C4-2B (cell line): ENCODE results near the gene RNF13.

Experiments used
- H3K27ac ChIP-seq: fragments of 450-650 bp; 2 replicates; pipeline ENCODE4 v1.5.1; 2017
- ZFX ChIP-seq: fragments of 450-650 bp; IDR thresholded peaks from 2 replicates; pipeline ENCODE4 v1.6.1; 2017
- TF ChIP-seq, protein P1 (sequence below): fragments of 450-650 bp; conservative IDR thresholded peaks from 2 replicates; pipeline ENCODE4 v1.5.1; 2017; ENCODE audit warnings: mild to moderate bottlenecking

The RNF13 gene

DNA sequence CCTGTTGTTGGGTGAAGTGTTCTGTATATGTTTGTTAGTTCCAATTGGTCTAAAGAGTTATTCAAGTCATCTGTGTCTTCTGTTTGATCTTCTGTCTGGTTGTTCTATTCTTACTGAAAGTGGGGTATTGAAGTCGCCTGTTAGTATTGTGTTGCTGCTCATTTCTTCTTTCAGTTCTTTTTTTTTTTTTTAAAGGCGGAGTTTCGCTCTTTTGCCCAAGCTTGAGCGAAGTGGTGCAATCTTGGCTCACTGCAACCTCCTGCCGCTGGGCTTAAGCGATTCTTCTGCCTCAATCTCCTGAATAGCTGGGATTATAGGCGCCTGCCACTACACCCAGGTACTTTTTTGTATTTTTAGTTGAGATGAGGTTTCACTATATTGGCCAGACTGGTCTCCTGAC is 134.2 kb downstream of the RNF13 start:
- TF ChIP-seq, protein P1, sequence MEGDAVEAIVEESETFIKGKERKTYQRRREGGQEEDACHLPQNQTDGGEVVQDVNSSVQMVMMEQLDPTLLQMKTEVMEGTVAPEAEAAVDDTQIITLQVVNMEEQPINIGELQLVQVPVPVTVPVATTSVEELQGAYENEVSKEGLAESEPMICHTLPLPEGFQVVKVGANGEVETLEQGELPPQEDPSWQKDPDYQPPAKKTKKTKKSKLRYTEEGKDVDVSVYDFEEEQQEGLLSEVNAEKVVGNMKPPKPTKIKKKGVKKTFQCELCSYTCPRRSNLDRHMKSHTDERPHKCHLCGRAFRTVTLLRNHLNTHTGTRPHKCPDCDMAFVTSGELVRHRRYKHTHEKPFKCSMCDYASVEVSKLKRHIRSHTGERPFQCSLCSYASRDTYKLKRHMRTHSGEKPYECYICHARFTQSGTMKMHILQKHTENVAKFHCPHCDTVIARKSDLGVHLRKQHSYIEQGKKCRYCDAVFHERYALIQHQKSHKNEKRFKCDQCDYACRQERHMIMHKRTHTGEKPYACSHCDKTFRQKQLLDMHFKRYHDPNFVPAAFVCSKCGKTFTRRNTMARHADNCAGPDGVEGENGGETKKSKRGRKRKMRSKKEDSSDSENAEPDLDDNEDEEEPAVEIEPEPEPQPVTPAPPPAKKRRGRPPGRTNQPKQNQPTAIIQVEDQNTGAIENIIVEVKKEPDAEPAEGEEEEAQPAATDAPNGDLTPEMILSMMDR = no peak
- TF ChIP-seq ZFX = no peak
- H3K27ac ChIP-seq = no peak overlapping the region

DNA sequence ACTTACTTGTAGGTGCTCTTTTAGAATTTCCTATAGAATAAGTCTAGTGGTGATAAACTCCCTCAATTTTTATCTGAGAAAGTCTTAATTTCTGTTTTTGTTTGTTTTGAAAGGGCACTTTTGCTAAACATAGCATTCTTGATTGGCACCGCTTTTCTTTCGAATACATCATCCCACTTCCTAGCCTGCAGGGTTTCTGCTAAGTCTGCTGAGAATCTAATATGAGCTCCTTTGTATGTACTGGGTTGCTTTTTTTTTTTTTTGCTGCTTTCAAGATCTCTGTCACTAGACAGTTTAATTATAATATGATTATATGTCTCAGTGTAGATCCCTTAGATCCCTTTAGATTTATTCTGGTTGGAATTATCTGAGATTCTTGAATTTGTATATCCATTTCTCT is 136.2 kb downstream of the RNF13 start:
- TF ChIP-seq ZFX = no peak
- TF ChIP-seq, protein P1 = no peak
- no peak overlapping the region for H3K27ac ChIP-seq

DNA sequence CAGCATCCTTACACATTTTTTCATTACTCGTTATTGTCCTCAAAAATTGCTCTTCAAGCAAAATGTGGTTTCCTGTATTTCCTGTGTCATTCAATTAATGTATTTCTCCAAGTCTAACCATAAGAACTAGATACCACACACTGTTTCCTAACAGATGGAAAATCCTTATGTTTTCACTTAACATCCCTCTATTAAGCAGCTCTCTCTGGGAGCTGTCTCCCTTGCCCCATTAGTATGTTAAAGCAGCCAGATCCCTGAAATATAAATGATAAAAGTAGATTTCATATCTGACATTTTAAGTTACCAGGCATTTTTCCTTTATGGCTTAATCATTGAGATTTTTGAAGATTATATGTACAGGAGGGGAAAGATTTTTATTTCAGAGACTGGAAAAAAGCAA is 141.8 kb downstream of the RNF13 start:
- TF ChIP-seq, protein P1 = no peak
- TF ChIP-seq ZFX = no peak
- H3K27ac ChIP-seq = no peak overlapping the region

DNA sequence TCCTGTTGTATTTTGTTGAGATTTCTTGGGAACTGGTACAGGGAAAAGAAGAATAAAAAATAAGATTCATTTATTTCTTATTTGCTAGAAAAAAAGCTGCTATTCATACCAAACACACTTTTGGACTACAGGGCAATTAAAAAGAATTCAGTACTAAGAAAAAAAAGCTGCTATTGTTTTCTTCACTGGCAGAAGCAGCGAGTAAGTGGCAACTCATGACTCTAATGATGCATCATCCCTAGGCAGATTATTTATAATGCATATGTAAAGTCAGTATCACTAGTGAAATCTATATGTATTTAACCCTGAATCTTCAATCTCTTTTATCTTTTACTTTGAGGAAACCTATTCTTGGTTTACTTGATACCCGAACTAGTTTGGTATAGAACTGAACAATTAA is 142.4 kb downstream of the RNF13 start:
- H3K27ac ChIP-seq = no peak overlapping the region
- TF ChIP-seq, protein P1 = no peak
- no peak for TF ChIP-seq ZFX

DNA sequence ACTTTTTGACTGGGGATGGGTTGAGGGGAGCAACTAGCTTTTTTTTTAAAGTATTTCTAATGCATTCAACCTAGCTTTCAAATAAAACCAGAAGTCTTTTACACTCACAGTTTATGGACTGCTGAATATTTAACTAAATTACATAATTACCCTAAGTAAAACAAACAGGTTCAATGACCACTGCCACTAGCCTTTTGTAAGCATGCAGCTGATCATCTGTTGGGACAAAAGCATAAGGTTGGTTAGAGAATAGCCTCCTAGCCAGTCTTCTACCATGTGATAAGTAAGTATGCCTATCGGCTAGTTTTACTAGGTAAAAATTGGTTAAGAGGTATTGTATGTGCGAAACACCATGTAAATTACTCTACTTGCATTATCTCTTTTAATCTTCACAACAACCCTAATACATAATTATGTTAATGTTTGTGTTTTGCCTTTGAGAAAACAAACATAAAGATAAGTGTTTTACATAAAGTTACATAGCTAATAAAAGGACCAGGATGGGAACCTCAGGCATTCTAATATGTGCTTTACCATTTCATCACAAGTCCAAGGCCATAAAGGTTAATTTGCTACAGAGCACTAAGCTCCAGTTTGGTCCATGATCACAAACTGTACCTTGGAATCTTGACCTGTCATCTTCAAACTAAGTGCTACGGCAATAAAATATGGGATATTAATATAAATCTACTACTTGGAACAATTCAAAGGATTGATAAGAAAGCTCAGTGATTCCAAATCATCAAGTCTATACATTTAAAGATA is 144.5 kb downstream of the RNF13 start:
- TF ChIP-seq, protein P1 = no peak
- TF ChIP-seq ZFX = no peak
- no peak overlapping the region for H3K27ac ChIP-seq

DNA sequence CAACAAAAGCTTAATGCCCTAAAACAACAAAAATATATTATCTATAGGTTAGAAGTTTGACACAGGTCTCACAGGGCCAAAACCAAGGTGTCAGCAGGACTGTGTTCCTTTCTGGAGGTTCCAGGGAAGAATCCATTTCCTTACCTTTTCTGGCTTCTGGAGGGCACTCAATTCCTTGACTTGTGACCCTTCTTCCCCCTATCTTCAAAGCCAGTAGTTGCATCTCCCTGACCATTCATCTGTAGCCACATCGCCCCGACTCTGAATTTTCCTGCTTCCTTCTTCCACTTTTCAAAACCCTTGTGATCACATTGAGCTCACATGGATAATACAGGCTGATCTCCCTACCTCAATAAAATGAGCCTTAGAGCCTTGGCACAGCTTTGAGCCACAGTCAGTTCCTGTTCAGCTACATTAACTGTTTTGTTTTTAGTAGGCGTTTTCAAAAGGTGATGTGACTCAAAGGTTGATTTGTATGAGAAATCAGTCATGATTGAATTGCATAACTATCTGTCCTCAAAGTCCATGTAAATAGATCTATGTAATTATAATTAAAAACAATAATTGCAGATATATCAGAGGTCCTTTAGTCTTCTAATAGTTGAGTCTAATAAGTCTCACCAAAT is 145.3 kb downstream of the RNF13 start:
- no peak overlapping the region for H3K27ac ChIP-seq
- no peak for TF ChIP-seq ZFX
- TF ChIP-seq, protein P1 = no peak

DNA sequence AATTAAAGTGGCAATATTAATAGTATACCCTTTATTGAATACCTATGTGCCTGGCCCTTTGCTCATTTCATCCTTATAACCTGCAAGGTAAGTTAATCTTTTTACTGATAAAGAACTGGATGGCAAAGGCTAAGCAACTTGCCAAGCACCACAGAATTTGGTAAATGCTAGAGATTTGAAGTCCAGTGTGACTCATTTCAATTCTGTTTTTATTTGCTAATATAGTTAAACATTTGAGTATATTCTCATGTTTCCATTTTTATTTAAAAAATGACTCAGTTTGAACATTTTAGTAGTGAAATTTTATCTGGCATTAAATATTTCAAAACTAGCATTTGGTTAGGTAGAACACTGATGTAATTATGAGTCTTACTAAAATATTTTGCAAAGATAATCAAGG is 146.4 kb downstream of the RNF13 start:
- no peak overlapping the region for H3K27ac ChIP-seq
- TF ChIP-seq, protein P1 = no peak
- no peak for TF ChIP-seq ZFX
